Liver (tissue), 9 donors: ENCODE data around the gene KDM5B. TPM values are rescaled to one million over a fixed set of nuclear protein-coding genes. Genes with fewer than 3 reads are reported as not detected.

Experiments
- DNase-seq: peaks from one replicate; pipeline ENCODE4 v3.0.0-alpha.2; 2017; ENCODE audit warnings: low spot score
- H3K27ac ChIP-seq, 2 donors: one replicate each; pipeline ENCODE4 v1.7.0; 2013; ENCODE audit warnings: inconsistent platforms in 2 of 2, low read length in 2 of 2, control low read depth in 1 of 2, low read depth in 1 of 2, mild to moderate bottlenecking in 1 of 2
- H3K27me3 ChIP-seq, 4 donors: one replicate each; pipeline versions ENCODE4 v1.6.1 to v1.7.0; 2013; ENCODE audit warnings: low read length in 3 of 4, inconsistent platforms in 1 of 4, mild to moderate bottlenecking in 1 of 4, moderate library complexity in 1 of 4; ENCODE audit not compliant: control insufficient read depth in 4 of 4, insufficient read depth in 4 of 4
- H3K36me3 ChIP-seq, 4 donors: one replicate each; pipeline versions ENCODE4 v1.6.1 to v1.7.0; 2013; ENCODE audit warnings: low read length in 3 of 4, mild to moderate bottlenecking in 3 of 4, low read depth in 1 of 4, moderate library complexity in 1 of 4; ENCODE audit not compliant: control insufficient read depth in 4 of 4, insufficient read depth in 3 of 4
- H3K4me1 ChIP-seq, 4 donors: one replicate each; pipeline versions ENCODE4 v1.6.1 to v1.7.0; 2013; ENCODE audit warnings: low read length in 3 of 4, mild to moderate bottlenecking in 3 of 4, moderate library complexity in 1 of 4; ENCODE audit not compliant: control insufficient read depth in 4 of 4, insufficient read depth in 4 of 4
- H3K4me3 ChIP-seq, 3 donors: one replicate each; pipeline versions ENCODE4 v1.6.1 to v1.7.0; 2013; ENCODE audit warnings: low read length in 3 of 3, control low read depth in 1 of 3, low read depth in 1 of 3, mild to moderate bottlenecking in 1 of 3
- H3K9ac ChIP-seq, 2 donors: one replicate each; pipeline ENCODE4 v1.7.0; 2013; ENCODE audit warnings: low read length in 2 of 2, mild to moderate bottlenecking in 2 of 2, moderate library complexity in 2 of 2, control low read depth in 1 of 2, low read depth in 1 of 2
- H3K9me3 ChIP-seq, 4 donors: one replicate each; pipeline versions ENCODE4 v1.6.1 to v1.7.0; 2013; ENCODE audit warnings: low read length in 3 of 4; ENCODE audit not compliant: control insufficient read depth in 4 of 4
- ATF3 ChIP-seq: IDR thresholded peaks from 2 replicates; pipeline ENCODE4 v1.6.1; 2016; ENCODE audit warnings: antibody characterized with exemption
- EGR1 ChIP-seq, 2 donors: IDR thresholded peaks; 2 replicates each; pipeline ENCODE4 v1.6.1; 2016 to 2018; ENCODE audit warnings: antibody characterized with exemption in 2 of 2, low read depth in 2 of 2
- FOXA1 ChIP-seq: IDR thresholded peaks from 2 replicates; pipeline ENCODE4 v1.6.1; 2016; ENCODE audit warnings: antibody characterized with exemption
- FOXA2 ChIP-seq: IDR thresholded peaks from 2 replicates; pipeline ENCODE4 v1.6.1; 2016; ENCODE audit warnings: antibody characterized with exemption
- GABPA ChIP-seq, 2 donors: IDR thresholded peaks in 1 of 2; conservative IDR thresholded peaks in 1 of 2; 2 replicates each; pipeline ENCODE4 v1.6.1; 2016; ENCODE audit warnings: antibody characterized with exemption in 2 of 2, mild to moderate bottlenecking in 1 of 2, moderate library complexity in 1 of 2
- HNF4A ChIP-seq, 2 donors: conservative IDR thresholded peaks; 2 replicates each; pipeline ENCODE4 v1.6.1; 2016; ENCODE audit warnings: antibody characterized with exemption in 2 of 2, mild to moderate bottlenecking in 2 of 2
- HNF4G ChIP-seq: IDR thresholded peaks from 2 replicates; pipeline ENCODE4 v1.6.1; 2016; ENCODE audit warnings: antibody characterized with exemption
- JUND ChIP-seq, 2 donors: IDR thresholded peaks; 2 replicates each; pipeline ENCODE4 v1.6.1; 2016; ENCODE audit warnings: antibody characterized with exemption in 2 of 2
- NR2F2 ChIP-seq: IDR thresholded peaks from 2 replicates; pipeline ENCODE4 v1.6.1; 2016; ENCODE audit warnings: antibody characterized with exemption
- RAD21 ChIP-seq, 2 donors: IDR thresholded peaks; 2 replicates each; pipeline ENCODE4 v1.6.1; 2016; ENCODE audit warnings: antibody characterized with exemption in 2 of 2, mild to moderate bottlenecking in 2 of 2
- RXRA ChIP-seq, 2 donors: IDR thresholded peaks; 2 replicates each; pipeline ENCODE4 v1.6.1; 2017 to 2018; ENCODE audit warnings: antibody characterized with exemption in 2 of 2, mild to moderate bottlenecking in 1 of 2
- SP1 ChIP-seq: IDR thresholded peaks from 2 replicates; pipeline ENCODE4 v1.6.1; 2018; ENCODE audit warnings: antibody characterized with exemption, mild to moderate bottlenecking
- TAF1 ChIP-seq: conservative IDR thresholded peaks from 2 replicates; pipeline ENCODE4 v1.6.1; 2016; ENCODE audit warnings: antibody characterized with exemption, mild to moderate bottlenecking
- YY1 ChIP-seq: IDR thresholded peaks from 2 replicates; pipeline ENCODE4 v1.6.1; 2016; ENCODE audit warnings: antibody characterized with exemption, mild to moderate bottlenecking
- ZBTB33 ChIP-seq: IDR thresholded peaks from 2 replicates; pipeline ENCODE4 v1.6.1; 2016; ENCODE audit warnings: antibody characterized with exemption
- WGBS: extraction: QIAGEN DNeasy Blood & Tissue Kit; methylation state at CpG from one replicate; pipeline ENCODE4 v1.1.7; 2013; 5-methylcytosine and 5-hydroxymethylcytosine counted together
- polyA plus RNA-seq, 2 donors: library from polyadenylated mRNA; stranded (reverse) in 1 of 2; unstranded in 1 of 2; fragments of 200-250 nt in 1 of 2; fragments of >200 nt in 1 of 2; fragmentation: Nextera tagmentation in 1 of 2; extraction: Ambion mirVana in 1 of 2; gene quantifications; one replicate each; pipeline versions ENCODE4 v1.2.1 to v1.2.3, GENCODE V29; 2013 to 2015
- total RNA-seq, 2 donors: library from RNA; depleted of rRNA; stranded (reverse); fragments of >200 nt; gene quantifications; one replicate each; pipeline ENCODE4 v1.2.3, GENCODE V29; 2014
- TF ChIP-seq, protein P1 (sequence below): fragments of 150-350 bp; IDR thresholded peaks from 2 replicates; pipeline ENCODE4 v1.5.1; 2017; ENCODE audit warnings: improper control_type of control experiment, low read depth, low read length; ENCODE audit not compliant: missing input control
- TF ChIP-seq, protein P2 (sequence below): IDR thresholded peaks from 2 replicates; pipeline ENCODE4 v1.6.1; 2016; ENCODE audit warnings: antibody characterized with exemption
- TF ChIP-seq, protein P3 (sequence below): IDR thresholded peaks from 2 replicates; pipeline ENCODE4 v1.6.1; 2016; ENCODE audit warnings: antibody characterized with exemption, mild to moderate bottlenecking
- donor health status: healthy.
- donor health status: healthy.
- donor health status: healthy.
- donor health status: healthy.
- donor health status: healthy.

The KDM5B gene
- total and polyA plus RNA-seq, 4 donors = 3.4 to 33.7 (median 14.8) TPM

DNA sequence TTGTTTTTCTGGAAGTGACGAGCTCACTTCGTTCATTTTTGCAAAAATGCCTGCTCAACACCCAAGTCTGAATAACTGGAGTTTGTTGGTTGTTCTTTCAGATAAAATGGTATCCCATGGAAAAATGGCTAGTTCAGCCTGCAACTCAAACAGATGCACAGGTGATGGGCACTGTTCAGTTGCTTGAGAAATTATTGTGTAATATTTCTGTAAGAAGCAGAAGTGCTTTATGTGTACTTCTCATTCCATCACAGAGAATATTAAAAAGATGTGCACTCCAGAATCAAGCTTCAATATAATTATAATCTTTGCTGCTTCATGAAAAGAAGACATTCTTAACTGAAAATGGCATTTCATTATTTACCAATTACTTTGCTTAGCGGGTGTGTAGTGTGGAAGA, 107.0 kb downstream of the KDM5B start (continued):
- TF ChIP-seq, protein P1, sequence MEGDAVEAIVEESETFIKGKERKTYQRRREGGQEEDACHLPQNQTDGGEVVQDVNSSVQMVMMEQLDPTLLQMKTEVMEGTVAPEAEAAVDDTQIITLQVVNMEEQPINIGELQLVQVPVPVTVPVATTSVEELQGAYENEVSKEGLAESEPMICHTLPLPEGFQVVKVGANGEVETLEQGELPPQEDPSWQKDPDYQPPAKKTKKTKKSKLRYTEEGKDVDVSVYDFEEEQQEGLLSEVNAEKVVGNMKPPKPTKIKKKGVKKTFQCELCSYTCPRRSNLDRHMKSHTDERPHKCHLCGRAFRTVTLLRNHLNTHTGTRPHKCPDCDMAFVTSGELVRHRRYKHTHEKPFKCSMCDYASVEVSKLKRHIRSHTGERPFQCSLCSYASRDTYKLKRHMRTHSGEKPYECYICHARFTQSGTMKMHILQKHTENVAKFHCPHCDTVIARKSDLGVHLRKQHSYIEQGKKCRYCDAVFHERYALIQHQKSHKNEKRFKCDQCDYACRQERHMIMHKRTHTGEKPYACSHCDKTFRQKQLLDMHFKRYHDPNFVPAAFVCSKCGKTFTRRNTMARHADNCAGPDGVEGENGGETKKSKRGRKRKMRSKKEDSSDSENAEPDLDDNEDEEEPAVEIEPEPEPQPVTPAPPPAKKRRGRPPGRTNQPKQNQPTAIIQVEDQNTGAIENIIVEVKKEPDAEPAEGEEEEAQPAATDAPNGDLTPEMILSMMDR = no peak
- TF ChIP-seq YY1 (no peak), ATF3 (no peak), RXRA (IDR thresholded peaks at IDR 0.05) (no peak), FOXA1 (no peak), FOXA2 (no peak), HNF4G (no peak)

DNA sequence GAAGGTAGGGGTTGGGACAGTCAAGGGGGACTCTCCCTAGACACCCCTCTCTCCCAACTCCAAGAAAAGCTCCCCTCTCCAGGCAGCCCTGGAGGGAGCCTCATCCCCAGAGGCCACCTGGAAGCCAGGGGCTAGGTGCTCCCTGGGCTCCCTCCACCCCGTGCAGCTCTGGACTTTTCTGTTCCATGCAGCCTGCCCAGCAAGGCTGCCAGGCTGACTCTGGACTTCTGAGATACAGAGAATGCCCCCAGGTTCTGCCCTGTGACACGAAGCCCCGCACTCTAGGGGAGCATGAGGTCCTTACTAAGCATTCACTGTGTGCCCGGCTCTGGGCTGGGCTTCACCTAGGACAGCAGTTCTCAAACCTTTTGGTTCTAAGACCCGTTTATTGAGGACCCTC, 108.2 kb downstream of the KDM5B start:
- DNase-seq = no peak
- H3K36me3 ChIP-seq = no peaks in the 10 kb centered on the region
- 66% methylated on average over 5 of the region's 5 CpGs for WGBS
- H3K27ac ChIP-seq = no peak overlapping the region
- peaks cover 0 to 9% (median under 1%) of the 10 kb centered on the region in 4 donors for H3K27me3 ChIP-seq
- H3K9me3 ChIP-seq = no peaks in the 10 kb centered on the region
- no peak overlapping the region for H3K4me3 ChIP-seq
- H3K9ac ChIP-seq = no peak overlapping the region
- H3K4me1 ChIP-seq = no peaks in the 10 kb centered on the region
- no peak for TF ChIP-seq NR2F2
- TF ChIP-seq JUND (IDR thresholded peaks at IDR 0.05) = no peak
- no peak for TF ChIP-seq FOXA1
- no peak for TF ChIP-seq RXRA (IDR thresholded peaks at IDR 0.05)
- no peak for TF ChIP-seq HNF4A (conservative IDR thresholded peaks at IDR 0.05)
- no peak for TF ChIP-seq FOXA2
- TF ChIP-seq ZBTB33 = no peak
- TF ChIP-seq, protein P1 = no peak
- no peak for TF ChIP-seq EGR1 (IDR thresholded peaks at IDR 0.05; ENCODE audit: low read depth in 2 of 2)
- TF ChIP-seq, protein P2, sequence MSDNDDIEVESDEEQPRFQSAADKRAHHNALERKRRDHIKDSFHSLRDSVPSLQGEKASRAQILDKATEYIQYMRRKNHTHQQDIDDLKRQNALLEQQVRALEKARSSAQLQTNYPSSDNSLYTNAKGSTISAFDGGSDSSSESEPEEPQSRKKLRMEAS = no peak
- TF ChIP-seq ATF3 = no peak
- TF ChIP-seq YY1 = no peak
- no peak for TF ChIP-seq RAD21 (IDR thresholded peaks at IDR 0.05)
- TF ChIP-seq, protein P3, sequence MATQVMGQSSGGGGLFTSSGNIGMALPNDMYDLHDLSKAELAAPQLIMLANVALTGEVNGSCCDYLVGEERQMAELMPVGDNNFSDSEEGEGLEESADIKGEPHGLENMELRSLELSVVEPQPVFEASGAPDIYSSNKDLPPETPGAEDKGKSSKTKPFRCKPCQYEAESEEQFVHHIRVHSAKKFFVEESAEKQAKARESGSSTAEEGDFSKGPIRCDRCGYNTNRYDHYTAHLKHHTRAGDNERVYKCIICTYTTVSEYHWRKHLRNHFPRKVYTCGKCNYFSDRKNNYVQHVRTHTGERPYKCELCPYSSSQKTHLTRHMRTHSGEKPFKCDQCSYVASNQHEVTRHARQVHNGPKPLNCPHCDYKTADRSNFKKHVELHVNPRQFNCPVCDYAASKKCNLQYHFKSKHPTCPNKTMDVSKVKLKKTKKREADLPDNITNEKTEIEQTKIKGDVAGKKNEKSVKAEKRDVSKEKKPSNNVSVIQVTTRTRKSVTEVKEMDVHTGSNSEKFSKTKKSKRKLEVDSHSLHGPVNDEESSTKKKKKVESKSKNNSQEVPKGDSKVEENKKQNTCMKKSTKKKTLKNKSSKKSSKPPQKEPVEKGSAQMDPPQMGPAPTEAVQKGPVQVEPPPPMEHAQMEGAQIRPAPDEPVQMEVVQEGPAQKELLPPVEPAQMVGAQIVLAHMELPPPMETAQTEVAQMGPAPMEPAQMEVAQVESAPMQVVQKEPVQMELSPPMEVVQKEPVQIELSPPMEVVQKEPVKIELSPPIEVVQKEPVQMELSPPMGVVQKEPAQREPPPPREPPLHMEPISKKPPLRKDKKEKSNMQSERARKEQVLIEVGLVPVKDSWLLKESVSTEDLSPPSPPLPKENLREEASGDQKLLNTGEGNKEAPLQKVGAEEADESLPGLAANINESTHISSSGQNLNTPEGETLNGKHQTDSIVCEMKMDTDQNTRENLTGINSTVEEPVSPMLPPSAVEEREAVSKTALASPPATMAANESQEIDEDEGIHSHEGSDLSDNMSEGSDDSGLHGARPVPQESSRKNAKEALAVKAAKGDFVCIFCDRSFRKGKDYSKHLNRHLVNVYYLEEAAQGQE = no peak
- TF ChIP-seq HNF4G = no peak
- no peak for TF ChIP-seq GABPA (IDR thresholded peaks at IDR 0.05 in 1 of 2, conservative IDR thresholded peaks at IDR 0.05 in 1 of 2)
- no peak for TF ChIP-seq SP1
- TF ChIP-seq TAF1 = no peak
